ENCODE results near the gene RBBP8NL.

The RBBP8NL gene

DNA sequence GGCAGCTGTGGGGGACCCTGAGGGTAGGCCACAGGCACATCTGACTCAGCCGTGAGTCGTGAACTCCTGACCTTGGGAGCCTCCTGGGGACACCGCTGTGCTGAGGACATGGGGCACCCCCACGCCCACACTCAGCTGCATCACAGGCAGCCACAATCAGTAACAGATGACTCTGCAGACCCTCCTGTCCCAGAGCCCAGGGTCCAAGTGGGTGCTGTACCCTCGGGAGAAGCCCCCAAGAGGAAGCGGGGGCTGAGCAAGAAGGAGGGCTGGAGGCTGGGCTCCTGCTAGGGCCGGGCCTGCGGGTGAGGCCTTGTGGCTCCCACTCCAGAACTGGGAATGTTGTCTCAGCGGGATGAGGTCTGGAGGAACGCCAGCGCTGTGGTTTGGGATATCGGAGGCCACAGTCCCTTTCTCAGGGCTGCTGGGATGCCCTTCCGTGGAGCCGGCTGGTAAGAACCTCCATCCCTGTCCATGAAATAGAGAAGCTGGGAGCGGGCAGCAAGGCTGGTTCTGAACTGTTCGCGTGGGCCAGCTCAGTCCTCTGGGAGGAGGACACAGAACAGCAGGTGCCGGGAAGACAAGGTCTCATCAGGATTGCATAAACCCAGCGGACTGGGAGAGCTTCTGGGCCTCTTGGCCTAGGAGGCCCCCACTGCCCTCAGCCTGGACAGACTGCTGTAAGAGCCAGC, 57.1 kb downstream of the RBBP8NL start:
- H3K36me3 Mint-ChIP-seq (ENCODE audit: low read depth) = no peaks in the 10 kb centered on the region
- H3K27ac Mint-ChIP-seq = no peak overlapping the region
- H3K4me1 Mint-ChIP-seq (ENCODE audit: low read depth) = no peaks in the 10 kb centered on the region
- peaks cover 29% of the 10 kb centered on the region for H3K27me3 Mint-ChIP-seq (ENCODE audit: low read depth)
- no peak overlapping the region for H3K4me3 Mint-ChIP-seq
- no peaks in the 10 kb centered on the region for H3K9me3 Mint-ChIP-seq

- Mint-ChIP-seq H3K4me3 (no peak overlapping the region), H3K36me3 (ENCODE audit: low read depth) (no peaks in the 10 kb centered on the region), H3K9me3 (no peaks in the 10 kb centered on the region), H3K4me1 (ENCODE audit: low read depth) (no peaks in the 10 kb centered on the region), H3K27ac (no peak overlapping the region), H3K27me3 (ENCODE audit: low read depth) (peaks cover 32% of the 10 kb centered on the region)
Observed at GRCh38 chr20:62369815-62370114, 57.6 kb downstream of the RBBP8NL start.

DNA sequence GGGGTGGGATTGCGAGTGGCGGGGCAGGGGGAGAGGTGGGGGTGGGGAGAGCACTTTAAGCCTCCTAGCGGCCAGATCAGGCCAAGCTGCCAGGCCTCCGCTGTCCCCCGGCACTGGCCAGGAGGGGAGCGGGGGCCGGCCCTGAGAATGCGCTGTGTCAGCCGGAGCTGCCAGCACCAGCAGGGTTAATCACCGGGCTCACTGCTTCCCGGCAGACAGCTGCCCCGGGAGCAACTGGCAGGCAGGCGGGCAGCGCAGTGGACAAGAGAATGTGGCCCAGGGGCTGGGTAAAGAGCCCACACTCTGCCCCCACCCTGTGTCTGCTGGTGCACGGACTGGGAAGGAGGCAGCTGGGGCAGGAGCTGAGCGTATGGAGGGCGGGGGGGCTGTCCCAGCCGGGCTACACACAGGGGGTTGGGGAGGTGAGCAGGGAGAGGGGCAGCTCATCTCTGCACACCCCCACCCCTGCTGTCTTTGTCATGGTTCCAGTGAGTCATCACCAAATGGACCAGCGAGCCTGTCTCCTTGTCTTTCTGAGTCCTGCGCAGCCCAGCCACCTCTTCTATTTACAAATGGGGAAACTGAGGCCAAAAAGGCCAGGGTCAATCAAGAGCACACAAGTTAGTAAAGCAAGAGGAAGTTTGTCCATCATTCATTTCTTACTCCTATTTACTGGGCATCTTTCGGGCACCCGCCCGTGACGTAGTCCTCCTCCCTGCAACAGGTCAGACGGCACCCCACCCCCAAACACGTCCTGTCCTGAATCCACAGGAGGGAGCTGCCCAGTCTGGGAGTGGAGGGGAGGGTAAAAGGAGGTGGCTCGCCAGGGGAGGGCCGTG, 58.1 kb downstream of the RBBP8NL start:
- H3K27ac Mint-ChIP-seq = no peak overlapping the region
- H3K36me3 Mint-ChIP-seq (ENCODE audit: low read depth) = no peaks in the 10 kb centered on the region
- peaks cover 32% of the 10 kb centered on the region for H3K27me3 Mint-ChIP-seq (ENCODE audit: low read depth)
- no peaks in the 10 kb centered on the region for H3K4me1 Mint-ChIP-seq (ENCODE audit: low read depth)
- H3K9me3 Mint-ChIP-seq = no peaks in the 10 kb centered on the region
- H3K4me3 Mint-ChIP-seq = no peak overlapping the region

DNA sequence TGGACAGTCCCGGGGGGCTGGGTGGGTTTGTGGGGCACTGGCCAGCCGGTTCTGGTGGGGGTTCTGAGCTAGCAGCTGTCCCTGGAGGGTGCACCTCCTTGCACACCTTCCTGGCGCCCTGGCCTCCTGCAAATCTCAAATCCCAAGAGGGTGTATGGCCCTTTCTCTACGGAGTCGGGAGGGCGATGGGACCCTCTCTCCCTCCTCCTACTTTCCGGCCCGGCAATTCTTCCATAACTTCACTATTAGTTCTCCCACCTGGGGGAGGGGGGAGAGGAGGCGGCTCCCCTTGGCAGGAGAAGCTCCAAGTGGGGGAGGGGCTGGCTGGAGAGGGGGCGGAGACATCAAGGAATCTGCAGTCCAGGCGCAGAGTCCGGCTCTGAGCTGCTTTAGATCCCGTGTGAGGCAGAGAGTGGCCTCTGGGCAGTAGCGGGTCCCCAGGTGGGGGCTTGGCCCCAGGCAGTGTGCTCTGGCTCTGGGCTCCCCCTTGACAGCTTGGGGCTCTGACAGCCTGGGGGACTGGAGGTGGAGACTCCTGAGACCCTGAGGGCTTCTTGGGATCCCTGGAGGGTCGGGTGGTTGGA, 58.9 kb downstream of the RBBP8NL start:
- Mint-ChIP-seq H3K27ac (no peak overlapping the region), H3K36me3 (ENCODE audit: low read depth) (no peaks in the 10 kb centered on the region), H3K4me1 (ENCODE audit: low read depth) (no peaks in the 10 kb centered on the region), H3K4me3 (no peak overlapping the region), H3K9me3 (no peaks in the 10 kb centered on the region), H3K27me3 (ENCODE audit: low read depth) (peaks cover 32% of the 10 kb centered on the region)

GRCh38 chr20:62367633-62368391, 59.5 kb downstream of the RBBP8NL start:
- Mint-ChIP-seq H3K4me1 (ENCODE audit: low read depth) (no peaks in the 10 kb centered on the region), H3K27me3 (ENCODE audit: low read depth) (peaks cover 29% of the 10 kb centered on the region), H3K4me3 (peak overlapping the region; percentile 31), H3K36me3 (ENCODE audit: low read depth) (no peaks in the 10 kb centered on the region), H3K27ac (no peak overlapping the region), H3K9me3 (no peaks in the 10 kb centered on the region)

- Mint-ChIP-seq H3K9me3 (no peaks in the 10 kb centered on the region), H3K4me1 (ENCODE audit: low read depth) (no peaks in the 10 kb centered on the region), H3K27ac (no peak within 1 kb of the TSS), H3K27me3 (ENCODE audit: low read depth) (peaks cover 27% of the 10 kb centered on the region), H3K36me3 (ENCODE audit: low read depth) (no peaks in the 10 kb centered on the region), H3K4me3 (peak within 1 kb of the TSS; percentile 31)
Observed at GRCh38 chr20:62367136-62367632, 60.2 kb downstream of the RBBP8NL start, which contains the start of gene LAMA5. LAMA5 (minus strand) TSS chr20:62367312; CDS start chr20:62367245, 67 bp downstream.

DNA sequence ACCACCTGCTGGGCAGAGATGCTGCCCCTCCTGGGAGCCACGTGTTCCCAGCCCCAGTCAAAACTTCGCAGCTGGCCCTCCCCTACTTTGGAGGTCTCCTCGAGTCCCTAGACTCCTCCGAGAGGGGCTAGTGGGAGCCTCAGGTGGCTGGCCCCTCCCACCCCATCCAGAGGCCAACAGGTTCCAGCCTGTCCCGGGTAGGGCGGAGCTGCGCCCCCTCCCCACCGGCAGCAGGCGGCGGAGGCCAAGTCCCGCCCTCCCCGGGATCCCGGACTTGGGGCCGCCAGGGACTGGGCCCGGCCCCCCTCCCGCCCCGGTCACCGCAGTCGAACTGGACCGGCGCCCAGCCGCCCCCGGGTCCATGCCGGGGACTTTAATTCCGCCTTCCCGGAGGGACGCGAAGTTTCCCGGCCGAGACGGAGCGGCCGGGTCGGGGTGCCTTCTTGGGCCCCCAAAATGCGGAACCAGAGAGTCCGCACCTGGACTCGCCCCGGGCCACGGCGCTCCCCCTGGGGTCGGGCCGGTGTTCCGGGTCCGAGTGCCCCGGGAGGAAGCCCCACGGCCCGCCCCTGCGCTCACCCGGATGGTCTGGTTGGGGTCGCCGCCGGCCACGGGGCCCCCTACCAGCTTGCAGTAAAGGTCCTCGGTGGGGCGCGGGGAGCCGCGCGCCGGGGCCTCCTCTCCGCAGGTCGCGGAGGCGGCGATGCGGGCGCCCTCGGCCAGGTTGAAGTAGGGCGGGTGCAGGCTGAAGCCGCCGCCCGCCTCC, 60.8 kb downstream of the RBBP8NL start:
- Mint-ChIP-seq H3K4me1 (ENCODE audit: low read depth) (no peaks in the 10 kb centered on the region), H3K27me3 (ENCODE audit: low read depth) (peaks cover 27% of the 10 kb centered on the region), H3K27ac (no peak overlapping the region), H3K36me3 (ENCODE audit: low read depth) (no peaks in the 10 kb centered on the region), H3K4me3 (no peak overlapping the region), H3K9me3 (no peaks in the 10 kb centered on the region)

- Mint-ChIP-seq H3K4me1 (ENCODE audit: low read depth) (no peaks in the 10 kb centered on the region), H3K36me3 (ENCODE audit: low read depth) (no peaks in the 10 kb centered on the region), H3K27me3 (ENCODE audit: low read depth) (peaks cover 27% of the 10 kb centered on the region), H3K27ac (no peak overlapping the region), H3K9me3 (no peaks in the 10 kb centered on the region), H3K4me3 (no peak overlapping the region)
Observed at GRCh38 chr20:62365814-62366369, 61.4 kb downstream of the RBBP8NL start.

- Mint-ChIP-seq H3K36me3 (ENCODE audit: low read depth) (no peaks in the 10 kb centered on the region), H3K4me1 (ENCODE audit: low read depth) (no peaks in the 10 kb centered on the region), H3K27ac (no peak overlapping the region), H3K4me3 (peak overlapping the region; percentile 31), H3K27me3 (ENCODE audit: low read depth) (peaks cover 27% of the 10 kb centered on the region), H3K9me3 (no peaks in the 10 kb centered on the region)
Observed at GRCh38 chr20:62364911-62365736, 62.2 kb downstream of the RBBP8NL start.

DNA sequence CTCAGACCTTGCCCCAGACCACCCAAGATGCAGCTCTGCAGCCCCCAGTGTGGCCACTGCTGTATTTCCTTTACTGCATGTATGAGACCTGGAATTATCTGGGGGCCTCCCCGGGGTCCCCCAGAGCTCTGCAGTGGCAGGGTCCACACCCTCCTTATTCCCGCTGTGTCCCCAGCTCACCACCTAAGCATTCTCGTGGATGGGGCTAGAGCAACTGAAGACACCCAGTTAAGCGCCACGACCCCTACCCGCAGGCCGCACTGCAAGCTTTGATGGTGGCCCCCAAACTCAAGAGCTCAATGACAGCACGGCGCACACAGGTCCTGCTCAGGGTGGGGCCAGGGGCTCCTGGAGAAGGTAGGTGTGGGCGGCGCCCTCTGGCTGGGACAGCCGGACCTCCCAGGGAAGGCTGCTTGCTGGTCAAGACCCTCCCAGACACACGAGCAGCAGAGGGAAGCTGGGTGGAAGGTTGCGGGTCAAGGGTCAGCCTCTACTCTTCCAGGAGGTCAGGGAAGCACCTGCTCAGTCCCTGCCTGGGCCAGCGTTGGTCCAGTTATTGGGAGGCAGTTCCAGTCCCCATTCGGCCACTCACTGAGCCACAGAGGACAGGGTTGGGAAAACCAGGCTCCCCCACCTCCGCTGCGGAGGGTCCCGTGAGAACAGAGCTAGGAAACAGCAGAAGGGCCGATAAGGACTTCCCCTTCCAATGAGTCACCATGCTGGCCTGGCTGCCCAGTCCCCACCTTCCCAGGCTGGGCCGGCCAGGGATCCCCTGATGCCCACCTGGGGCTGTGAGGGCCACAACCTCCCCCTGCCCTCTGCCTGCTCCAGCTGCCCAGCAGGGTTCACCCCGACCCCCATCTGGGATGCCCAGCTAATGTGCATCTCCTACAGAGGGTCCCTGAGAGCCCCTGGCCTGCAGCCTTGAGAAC, 63.2 kb downstream of the RBBP8NL start:
- Mint-ChIP-seq H3K36me3 (ENCODE audit: low read depth) (no peaks in the 10 kb centered on the region), H3K27ac (no peak overlapping the region), H3K4me1 (ENCODE audit: low read depth) (no peaks in the 10 kb centered on the region)

DNA sequence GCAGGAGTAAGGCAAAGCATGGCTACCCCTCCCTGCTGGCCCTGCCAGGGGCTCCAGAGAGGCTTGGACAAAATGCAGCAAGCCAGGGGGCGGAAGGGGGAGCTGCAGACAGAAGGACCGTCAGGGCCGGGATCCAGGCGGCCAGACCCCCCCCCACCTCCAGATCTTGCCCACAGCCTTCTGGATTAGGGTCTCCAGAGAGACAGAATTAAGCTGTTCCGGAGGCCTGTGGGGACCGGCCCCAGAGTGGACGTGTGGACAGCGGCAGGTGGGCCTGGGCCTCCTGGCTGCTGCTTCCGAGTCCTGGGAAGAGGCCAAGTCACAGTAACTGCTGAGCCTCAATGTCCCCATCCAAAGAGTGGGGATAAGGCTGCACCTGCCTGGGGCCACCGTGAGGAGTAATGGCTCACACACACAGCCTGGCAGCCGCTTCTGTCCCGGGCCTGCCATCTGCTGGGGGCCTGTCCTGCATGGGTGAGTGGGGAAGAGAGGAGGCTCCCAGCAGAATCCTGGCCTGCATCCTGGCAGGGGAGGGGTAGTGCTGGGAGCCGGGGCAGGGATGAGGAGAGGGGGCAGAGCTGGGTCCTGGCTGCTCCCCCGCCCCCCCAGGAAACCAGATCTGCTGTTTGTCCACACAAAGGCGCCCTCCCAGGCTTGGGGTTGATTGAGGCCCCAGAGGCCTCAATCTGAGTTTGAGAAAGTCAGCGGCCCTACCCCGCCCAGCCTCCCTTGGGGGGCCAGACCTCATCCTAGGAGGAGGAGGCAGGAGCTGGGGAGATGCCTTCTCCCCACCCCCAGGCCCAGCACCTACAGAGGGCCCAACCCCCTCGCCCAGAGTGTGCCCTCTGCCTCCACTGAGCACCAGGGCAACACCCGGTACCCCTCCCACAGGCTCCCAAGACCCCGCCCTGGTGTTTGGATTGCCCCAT, 64.1 kb downstream of the RBBP8NL start:
- Mint-ChIP-seq H3K36me3 (ENCODE audit: low read depth) (no peaks in the 10 kb centered on the region), H3K27me3 (ENCODE audit: low read depth) (peaks cover 16% of the 10 kb centered on the region), H3K4me3 (no peak overlapping the region), H3K4me1 (ENCODE audit: low read depth) (no peaks in the 10 kb centered on the region), H3K9me3 (no peaks in the 10 kb centered on the region), H3K27ac (no peak overlapping the region)

More for the DNA sequence above, 63.2 kb downstream of the RBBP8NL start:
- peaks cover 23% of the 10 kb centered on the region for H3K27me3 Mint-ChIP-seq (ENCODE audit: low read depth)
- H3K9me3 Mint-ChIP-seq = no peaks in the 10 kb centered on the region
- H3K4me3 Mint-ChIP-seq = no peak overlapping the region

All from T-helper 1 cell treated with Interleukin-12 subunit alpha and Interleukin-12 subunit beta and Interleukin-4 antibody, amounts not matched to agents 30 μg/mL and 1 μg/mL, for 36 hours (primary cell).